ENCODE measurements around the gene SLC16A6.
"Not testable (repeated sequence)": the region's sequence is repeated elsewhere in the genome, so short reads cannot be mapped to it uniquely, and the experiment has no call there.

SLC16A6 gene, protein sequence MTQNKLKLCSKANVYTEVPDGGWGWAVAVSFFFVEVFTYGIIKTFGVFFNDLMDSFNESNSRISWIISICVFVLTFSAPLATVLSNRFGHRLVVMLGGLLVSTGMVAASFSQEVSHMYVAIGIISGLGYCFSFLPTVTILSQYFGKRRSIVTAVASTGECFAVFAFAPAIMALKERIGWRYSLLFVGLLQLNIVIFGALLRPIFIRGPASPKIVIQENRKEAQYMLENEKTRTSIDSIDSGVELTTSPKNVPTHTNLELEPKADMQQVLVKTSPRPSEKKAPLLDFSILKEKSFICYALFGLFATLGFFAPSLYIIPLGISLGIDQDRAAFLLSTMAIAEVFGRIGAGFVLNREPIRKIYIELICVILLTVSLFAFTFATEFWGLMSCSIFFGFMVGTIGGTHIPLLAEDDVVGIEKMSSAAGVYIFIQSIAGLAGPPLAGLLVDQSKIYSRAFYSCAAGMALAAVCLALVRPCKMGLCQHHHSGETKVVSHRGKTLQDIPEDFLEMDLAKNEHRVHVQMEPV

DNA sequence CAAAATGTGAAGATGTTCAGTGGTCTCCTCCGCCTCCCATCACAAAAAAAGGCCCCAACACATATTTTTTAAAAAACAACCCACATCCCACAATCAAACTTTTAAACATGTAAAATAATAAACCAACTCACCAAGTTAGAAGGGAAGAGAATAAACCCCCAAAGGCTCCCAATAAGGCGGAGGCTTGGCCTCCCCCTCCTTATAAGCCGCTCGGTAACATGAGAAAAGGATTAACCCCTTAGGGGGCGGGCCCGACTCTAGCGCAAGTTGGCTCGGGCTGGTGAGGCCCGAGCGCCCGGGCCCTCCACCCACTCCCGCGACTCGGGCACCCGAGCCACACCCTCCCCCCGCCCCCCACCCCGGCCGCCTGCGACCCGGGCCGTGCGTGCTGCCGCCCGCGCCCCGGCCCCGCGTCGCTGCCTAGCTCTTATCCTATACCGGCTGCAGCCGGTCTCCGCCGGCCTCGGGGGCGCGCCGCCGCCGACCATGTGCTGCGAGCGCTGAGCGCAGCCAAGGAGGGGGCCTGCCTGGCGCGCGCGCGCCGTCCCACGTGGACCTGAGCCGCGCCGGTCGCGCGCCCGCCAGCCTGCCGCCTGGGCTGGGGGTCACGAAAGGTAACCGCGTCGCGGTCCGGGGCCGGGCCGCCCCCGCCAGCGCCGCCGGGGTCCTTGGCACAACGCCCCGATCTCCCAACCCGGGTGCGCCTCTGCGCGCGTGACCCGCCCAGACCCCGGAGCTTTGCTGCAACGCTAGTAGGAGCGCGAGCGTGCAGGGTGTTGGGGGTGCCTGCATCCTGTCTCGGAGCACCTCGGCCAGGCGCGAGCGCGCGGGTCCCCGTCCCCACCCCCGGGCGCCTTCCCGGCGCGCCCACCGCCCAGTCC is at the start of gene SLC16A6, which contains the start of gene ARSG:
Gene SLC16A6 (minus strand): TSS at position 173 of the 881 bp plus-strand sequence. CDS start 12,807 bp downstream, outside the sequence.
Gene ARSG (plus strand): TSS at position 541 of the 881 bp plus-strand sequence. CDS start 15,999 bp downstream, outside the sequence.
- DNase-seq: peak; percentile 39

GRCh38 chr17:68334393-68334792 is 43.5 kb upstream of the SLC16A6 start:
- DNase-seq: no peak

DNA sequence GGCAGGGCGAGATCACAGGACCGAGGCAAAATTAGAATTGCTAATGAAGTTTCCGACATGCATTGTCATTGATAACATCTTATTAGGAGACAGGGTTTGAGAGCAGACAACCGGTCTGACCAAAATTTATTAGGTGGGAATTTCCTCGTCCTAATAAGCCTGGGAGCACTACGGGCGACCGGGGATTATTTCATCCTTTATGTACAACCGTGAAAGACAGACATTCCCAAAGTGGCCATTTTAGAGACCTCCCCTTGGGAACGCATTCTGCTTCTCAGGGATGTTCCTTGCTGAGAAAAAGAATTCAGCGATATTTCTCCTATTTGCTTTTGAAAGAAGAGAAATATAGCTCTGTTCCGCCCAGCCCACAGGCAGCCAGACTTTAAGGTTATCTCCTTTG is 41.0 kb upstream of the SLC16A6 start:
- DNase-seq: not testable (repeated sequence)

GRCh38 chr17:68329331-68329730 is 38.4 kb upstream of the SLC16A6 start:
- no peak for DNase-seq

GRCh38 chr17:68328676-68329075 is 37.7 kb upstream of the SLC16A6 start:
- no peak for DNase-seq

- DNase-seq: no peak
Observed at GRCh38 chr17:68327823-68328557, 37.1 kb upstream of the SLC16A6 start.

- DNase-seq: no peak
Observed at GRCh38 chr17:68326681-68327080, 35.8 kb upstream of the SLC16A6 start.

- no peak for DNase-seq
Observed at GRCh38 chr17:68325961-68326360, 35.0 kb upstream of the SLC16A6 start.

- DNase-seq: no peak
Observed at GRCh38 chr17:68324654-68325336, 33.9 kb upstream of the SLC16A6 start.

- no peak for DNase-seq
Observed at GRCh38 chr17:68324114-68324513, 33.2 kb upstream of the SLC16A6 start.

GRCh38 chr17:68322630-68323029 is 31.7 kb upstream of the SLC16A6 start:
- no peak for DNase-seq

DNA sequence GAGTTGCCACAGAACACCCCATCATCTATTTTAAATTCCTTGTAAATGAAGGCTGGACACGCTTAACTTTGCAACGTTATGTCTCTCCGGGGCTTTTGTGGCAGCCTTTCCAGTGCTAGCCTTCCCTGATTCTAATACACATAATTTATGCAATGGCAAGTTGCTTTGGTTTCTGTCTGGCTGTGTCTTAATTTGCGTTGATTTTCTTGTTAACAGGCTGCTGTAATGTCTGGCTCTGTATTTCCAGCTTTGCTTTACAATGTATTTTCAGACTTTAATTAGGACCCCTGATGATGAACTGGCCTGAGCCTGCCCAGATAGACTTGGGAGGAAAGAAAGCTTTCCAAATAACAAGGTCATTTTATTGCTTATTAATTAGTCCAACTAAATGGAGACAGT is 30.6 kb upstream of the SLC16A6 start:
- DNase-seq: no peak

- DNase-seq: no peak
Observed at GRCh38 chr17:68320943-68321555, 30.1 kb upstream of the SLC16A6 start.

GRCh38 chr17:68320311-68320865 is 29.5 kb upstream of the SLC16A6 start:
- DNase-seq: no peak

- no peak for DNase-seq
Observed at GRCh38 chr17:68319410-68320162, 28.7 kb upstream of the SLC16A6 start.

GRCh38 chr17:68318103-68318991 is 27.4 kb upstream of the SLC16A6 start:
- DNase-seq: peak; percentile 41

DNA sequence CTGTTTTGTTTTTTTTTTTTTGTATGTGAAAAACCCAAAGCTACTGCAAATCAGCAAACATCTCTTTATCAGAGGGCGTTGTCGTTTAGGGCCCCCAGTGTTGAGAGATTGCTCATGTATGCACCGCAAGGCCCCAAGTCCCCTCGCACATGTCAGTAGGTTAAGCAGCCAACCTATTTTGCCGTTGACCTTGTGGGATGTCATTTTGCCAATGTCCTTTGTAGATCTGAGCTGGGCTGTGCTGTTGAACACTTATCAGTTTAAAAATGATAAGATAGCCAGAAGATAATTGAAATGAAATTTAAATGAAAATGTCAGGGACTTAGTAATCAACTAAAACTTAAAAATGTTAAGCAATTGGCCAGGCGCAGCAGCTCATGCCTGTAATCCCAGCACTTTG is 26.5 kb upstream of the SLC16A6 start:
- no peak for DNase-seq

DNA sequence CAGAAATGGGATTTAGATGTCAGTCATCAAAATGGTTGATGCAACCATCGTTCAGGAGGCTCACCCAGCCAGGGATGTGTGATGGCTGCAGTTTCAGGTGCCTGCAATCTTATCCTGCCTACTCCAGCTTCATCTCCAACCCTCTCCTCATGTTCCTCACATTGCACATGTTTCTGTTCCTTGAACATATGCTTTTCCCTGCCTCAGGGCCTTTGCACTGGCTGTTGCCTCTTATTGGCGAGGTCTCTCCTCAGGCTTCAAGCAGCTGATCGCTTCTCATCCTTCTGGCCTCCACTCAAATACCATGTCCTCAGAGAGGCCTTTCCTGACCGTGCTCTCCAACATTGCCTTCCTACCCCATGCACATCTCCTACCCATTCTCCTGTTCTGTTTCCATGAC is 25.0 kb upstream of the SLC16A6 start:
- DNase-seq: no peak

- DNase-seq: no peak
Observed at GRCh38 chr17:68314916-68315535, 24.1 kb upstream of the SLC16A6 start.

All from kidney glomerular epithelial cell (primary cell).